Measurements from ENCODE around the gene HPGDS. TPM values are rescaled to one million over a fixed set of nuclear protein-coding genes. Genes with fewer than 3 reads are reported as not detected.

Gene HPGDS
- total RNA-seq (2022; extraction: Qiagen RNA extraction; ENCODE audit: low read depth), result not detected in 5 replicates

DNA sequence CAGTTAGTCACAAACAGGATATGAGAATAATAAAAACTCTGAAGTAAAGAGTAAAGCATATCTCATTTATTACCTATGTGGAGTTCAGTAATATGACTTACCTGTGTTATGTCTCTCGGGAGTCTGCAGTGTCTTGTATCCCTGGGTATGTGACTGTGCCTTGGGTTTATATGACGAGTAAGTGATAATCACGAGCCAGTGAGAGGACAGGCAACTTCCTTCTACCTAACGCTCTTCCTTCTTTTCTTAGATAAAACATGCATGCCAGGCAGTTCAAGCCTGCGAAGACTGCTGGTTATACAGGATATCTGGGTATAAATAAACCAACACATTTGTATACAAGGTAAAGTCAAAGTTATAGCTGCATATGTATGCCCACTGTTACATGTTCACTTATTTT lies at the start of gene HPGDS:
HPGDS (minus strand) TSS at position 143 of the 400 bp plus-strand sequence. CDS start 8,207 bp downstream, outside the sequence.

Other genes starting within 250 kb of the HPGDS start
- gene SMARCAD1, start 135.0 kb downstream of the HPGDS start, total RNA-seq (2022; extraction: Qiagen RNA extraction; ENCODE audit: low read depth), result 9.4 to 13.3 TPM (median 12.3 TPM) in 5 replicates
- 31.2 to 41.4 TPM (median 38.5 TPM) in 5 replicates for gene PDLIM5, start 109.1 kb upstream of the HPGDS start, total RNA-seq (2022; extraction: Qiagen RNA extraction; ENCODE audit: low read depth)

Data from A549 treated with GW870086 at 1 μM for 4 hours (cell line).